NCI-H1092 treated with DMSO at 0.1 percent for 48 hours (cell line): ENCODE results near the gene TMSB10.
"Not testable (repeated sequence)": the region's sequence is repeated elsewhere in the genome, so short reads cannot be mapped to it uniquely, and the experiment has no call there.

Source experiments
- DNase-seq: peaks from one replicate; lab custom pipeline; 2025; lab: John Stamatoyannopoulos, UW

Gene TMSB10

DNA sequence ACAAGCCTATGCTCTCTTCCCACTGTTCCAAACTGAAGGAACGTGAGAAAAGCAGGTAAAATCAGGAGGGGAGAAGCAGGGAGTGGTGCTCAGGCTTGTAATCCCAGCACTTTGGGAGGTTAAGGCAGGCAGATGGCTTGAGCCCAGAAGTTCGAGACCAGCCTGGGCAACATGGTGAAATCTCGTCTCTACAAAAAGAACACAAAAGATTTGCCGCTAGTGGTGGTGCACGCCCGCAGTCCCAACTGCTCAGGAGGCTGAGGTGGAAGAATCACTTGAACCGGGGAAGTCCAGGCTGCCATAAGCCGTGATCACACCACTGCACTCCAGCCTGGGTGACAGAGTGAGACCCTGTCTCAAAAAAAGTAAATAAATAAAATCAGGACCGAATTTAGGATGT is 1.3 kb upstream of the TMSB10 start:
- DNase-seq: no peak

DNA sequence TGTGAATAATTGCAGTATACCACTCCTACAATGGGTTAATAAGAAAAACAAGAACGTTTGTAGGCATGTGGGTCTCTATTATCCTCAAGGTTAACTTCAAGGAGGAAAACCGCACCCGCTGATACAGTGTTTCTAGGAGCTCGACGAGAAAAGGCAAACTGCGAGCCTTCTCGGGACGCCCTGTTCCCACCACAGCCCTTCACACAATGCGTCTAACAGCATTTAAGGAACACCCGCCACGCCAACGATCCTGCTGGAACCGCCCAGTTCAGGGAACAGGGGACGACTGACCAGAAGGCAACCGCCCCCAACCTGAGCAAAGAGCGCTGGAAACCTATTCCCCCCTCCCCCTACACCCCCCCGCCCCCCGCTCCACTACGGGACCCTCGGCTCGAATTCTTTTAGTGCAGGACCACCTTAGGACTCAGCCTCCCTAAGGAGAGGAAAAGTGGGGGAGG is 710 bp upstream of the TMSB10 start:
- DNase-seq: no peak

DNA sequence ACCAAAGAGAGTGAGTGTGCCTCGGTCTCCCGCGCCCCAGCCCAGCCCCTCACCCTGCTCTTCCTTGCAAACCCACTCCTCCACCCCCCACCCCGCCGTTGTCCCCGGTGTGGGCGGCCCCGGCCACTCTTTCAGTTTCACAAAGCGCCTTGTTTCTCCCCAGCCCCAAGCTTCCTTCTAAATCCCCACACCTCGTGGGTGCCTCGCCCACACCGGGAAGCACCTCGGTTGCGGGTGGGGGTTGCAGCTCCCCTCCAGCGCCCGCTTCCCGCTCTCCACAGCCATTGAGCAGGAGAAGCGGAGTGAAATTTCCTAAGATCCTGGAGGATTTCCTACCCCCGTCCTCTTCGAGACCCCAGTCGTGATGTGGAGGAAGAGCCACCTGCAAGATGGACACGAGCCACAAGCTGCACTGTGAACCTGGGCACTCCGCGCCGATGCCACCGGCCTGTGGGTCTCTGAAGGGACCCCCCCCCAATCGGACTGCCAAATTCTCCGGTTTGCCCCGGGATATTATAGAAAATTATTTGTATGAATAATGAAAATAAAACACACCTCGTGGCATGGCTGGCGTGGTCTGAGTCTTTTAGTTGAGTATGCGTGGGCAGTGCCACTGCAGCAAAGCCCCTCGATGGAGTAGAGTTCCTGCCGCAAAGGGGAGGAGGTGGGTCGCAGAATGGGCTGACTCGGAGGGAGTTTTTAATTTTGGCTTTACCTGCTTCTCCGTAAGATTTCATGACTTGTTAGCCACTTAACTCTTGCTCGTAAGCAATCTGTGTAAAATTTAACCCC is 848 bp downstream of the TMSB10 start:
- no peak for DNase-seq

DNA sequence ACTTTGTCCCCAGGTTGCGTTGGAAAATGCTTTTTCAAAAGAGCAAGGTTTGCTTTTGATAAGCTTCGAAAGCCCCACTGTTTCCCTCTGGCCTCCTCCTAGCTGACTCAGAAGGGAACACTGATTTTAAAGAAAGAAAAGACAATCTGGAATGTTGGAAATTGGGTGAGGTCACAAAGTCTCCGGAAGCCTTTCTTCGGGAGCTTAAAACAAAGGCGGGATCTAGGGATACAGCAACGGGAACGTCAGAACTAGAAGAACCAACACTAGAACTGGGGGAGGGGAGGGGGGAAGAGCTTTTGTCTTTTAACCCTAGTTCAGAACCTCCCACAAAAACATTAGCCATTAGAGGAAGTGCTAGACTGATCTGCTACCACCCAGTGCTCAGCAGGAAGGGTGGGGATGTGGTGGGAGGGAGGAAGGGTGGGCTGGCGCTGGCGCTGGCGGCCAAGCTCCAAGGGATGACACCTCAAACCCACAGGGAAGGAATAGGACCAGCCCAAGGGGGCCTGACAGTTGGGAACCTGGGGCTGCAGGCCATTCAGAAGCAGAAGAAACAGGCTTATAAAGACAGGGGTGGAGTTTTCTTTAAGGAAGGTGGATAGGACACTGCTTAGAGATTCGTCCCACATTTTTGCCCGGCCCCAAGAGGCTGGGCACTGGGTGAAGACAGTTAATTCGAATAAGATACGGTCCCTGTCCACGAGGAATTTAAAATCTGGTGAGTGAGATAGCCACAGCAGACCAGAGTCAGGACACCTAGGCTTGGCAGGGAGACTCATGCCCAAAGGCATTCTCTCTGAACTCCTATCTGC is 1.7 kb downstream of the TMSB10 start:
- DNase-seq: no peak

DNA sequence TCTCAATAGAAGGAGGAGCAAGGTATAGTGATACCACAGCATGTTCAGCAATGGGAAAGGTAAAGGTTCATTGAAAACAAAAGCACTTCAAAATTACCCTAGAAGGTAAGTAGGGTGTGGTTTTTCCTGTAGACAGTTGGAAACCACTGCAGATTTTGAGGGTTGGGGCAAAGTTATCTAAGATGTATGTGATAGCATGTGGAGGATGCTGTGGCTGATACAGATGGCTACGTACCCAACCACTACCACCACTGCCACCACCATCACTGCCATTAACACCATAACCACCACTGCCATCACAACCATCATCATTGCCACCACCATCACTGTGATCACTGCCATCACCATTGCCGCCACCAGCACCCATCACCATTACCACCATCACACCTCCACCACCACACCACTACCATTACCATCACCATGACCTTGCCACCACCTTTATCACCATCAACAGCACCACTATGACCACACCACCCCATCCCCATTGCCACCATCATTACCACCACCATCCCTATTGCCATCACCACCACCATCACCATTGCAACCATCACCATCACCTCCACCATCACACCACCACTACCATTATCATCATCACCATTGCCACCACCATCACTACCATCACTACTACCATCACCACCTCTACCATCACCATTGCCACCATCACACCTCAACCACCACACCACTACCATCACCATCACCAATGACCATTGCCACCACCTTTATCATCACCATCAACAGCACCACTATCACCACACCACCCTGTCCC is 3.7 kb downstream of the TMSB10 start:
- no peak for DNase-seq

DNA sequence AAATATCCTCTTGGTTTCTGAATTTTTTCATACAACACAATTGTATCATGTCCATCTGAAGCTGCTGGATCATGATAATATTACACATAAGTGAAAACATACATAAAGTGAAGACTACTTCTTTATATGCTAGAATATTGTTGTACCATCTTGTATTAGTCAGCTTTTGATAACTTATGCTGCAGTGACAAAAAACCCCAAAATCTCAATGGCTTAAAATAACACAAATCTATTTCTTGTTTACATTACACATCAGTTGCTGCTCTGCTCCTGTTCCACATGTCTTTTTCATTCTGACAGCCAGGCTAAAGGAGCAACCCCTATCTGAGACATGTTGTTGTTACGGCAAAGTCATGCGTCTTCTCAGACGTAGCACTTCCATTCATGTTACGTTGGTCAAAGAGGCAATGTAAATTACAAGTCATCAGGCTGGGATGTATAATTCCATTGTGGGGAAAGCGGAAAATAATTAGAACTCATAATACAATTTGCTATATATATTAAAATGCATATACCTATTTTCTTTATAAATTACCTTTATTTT is 5.8 kb downstream of the TMSB10 start:
- no peak for DNase-seq

DNA sequence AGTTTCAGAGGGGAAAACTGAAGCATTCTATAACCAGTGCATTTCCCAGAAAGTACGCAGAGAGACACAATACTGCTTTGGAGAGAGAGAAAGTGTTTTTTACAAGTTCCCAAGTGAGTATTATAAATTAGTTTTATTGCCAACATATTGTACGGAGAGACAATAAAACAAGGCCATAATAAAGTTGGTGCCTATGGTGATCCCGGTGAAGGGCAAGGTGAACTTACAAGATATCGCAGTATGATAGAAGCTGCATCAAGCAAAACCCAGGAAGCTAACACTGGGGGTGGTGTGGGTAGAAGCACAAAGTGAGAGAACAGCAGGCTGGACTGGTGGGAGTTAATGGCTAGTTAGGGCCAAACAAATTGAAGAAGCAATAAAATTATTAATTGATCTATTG is 7.5 kb downstream of the TMSB10 start:
- DNase-seq: no peak

DNA sequence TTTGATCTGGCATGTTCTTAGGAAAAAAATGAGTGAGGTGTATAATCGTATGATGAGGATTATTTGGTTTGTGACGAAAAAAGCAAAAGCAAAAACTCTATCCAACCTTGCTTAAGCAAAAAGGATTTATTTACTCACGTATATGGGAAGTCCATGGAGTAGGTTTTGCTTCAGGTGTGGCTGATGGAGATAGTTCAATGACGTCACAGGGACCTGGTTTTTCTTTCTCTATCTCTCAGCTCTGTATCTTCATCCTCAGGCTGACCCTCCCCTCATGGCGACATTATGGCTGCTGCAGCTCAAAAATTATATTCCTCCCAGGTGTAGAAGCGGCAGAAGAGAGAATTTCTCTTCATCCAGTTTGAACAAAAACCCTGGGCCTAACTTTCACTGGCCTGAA is 8.9 kb downstream of the TMSB10 start:
- DNase-seq: no peak

DNA sequence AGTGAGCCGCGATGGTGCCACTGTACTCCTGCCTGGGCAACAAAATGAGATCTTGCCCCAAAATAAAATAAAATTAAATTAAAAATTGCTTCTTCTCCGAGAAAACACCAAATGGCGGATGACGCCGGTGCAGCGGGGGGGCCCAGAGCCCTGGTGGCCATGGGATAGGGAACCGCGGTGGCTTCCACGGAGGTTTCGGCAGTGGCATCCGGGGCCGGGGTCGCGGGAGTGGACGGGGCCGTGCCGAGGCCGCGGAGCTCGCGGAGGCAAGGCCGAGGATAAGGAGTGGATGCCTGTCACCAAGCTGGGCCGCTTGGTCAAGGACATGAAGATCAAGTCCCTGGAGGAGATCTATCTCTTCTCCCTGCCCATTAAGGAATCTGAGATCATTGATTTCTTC is 10.2 kb downstream of the TMSB10 start:
- DNase-seq: not testable (repeated sequence)

DNA sequence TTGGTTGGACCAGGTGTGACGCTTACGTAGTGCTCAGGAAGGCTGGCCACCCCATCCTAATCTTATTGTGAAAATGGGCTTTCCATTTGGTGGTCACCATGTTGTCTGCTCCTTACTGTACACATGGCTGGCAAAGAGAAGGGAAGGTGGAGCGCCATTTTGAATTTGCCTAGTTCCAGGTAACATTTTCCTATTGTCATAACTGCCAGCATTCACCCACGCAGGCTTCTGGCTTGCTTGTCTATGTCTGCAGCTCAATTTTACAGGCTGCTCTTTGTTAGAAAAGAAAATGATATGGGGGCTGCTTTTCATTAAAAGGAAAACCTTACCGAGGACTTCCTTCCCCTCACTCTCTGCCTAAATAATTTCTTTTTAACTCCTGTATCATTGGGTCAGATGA is 12.4 kb downstream of the TMSB10 start:
- not testable (repeated sequence) for DNase-seq

DNA sequence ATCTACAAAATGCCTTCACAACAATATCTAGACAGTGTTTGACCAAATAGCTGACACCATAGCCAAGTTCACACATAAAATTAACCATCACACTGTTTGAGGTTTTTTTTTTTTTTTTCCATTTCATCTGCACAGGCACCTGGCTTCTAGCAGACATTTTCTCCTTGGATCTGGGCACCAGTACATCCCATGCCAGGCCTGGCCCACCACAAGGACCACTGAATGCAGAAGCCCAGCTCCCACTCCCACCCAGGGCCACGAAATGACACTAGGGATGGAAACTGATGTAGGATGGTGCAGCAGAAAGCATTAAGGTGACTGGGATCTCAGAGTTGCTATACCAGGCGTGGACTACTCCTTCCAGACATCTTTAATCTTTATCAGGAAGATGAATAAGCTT is 13.0 kb downstream of the TMSB10 start:
- no peak for DNase-seq

DNA sequence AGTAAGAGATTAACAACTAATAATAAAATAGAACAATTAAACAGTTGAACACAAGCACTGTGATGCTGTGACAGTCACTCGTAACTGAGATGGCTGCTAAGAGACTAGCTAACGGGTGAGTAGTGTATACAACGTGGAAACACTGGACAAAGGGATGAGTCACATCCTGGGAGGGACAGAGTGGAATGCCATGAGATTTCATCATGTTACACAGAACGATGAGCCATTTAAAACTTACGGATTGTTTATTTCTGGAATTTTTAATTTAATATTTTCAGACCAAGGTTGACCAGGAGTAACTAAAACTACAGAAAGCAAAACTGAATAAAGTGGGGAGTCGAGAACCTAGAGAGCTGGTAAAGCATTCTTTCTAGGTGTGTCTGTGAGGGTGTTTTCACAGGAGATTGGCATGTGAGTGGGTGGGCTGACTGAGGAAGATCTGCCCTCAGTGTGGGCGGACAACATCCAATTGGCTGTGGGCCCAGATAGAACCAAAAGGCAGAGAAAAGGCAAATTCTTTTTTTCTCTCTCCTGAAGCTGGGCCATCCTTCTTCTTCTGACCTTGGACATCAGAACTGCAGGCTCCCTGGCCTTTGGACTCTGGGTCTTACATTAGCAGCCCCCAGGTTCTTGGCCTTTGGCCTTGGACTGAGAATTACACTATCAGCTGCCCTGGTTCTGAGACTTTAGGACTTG is 14.6 kb downstream of the TMSB10 start:
- DNase-seq: no peak

DNA sequence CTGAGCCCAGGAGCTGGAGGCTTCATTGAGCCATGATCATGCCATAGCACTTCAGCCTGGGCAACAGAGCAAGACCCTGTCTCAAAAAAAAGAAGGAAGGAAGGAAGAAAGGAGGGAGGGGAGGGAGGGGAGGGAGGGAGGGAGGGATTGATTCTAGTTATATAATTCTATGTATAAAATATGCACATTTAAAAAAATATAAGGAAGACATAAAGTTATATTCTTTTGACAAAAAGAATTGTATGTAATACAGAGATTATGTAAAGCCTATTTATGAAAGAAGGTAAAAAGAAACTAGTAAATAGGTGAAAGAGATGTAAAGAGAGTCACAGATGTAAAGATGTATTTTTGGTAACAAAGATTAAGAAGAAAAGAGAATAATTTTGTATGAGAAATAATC is 17.6 kb downstream of the TMSB10 start:
- DNase-seq: no peak

DNA sequence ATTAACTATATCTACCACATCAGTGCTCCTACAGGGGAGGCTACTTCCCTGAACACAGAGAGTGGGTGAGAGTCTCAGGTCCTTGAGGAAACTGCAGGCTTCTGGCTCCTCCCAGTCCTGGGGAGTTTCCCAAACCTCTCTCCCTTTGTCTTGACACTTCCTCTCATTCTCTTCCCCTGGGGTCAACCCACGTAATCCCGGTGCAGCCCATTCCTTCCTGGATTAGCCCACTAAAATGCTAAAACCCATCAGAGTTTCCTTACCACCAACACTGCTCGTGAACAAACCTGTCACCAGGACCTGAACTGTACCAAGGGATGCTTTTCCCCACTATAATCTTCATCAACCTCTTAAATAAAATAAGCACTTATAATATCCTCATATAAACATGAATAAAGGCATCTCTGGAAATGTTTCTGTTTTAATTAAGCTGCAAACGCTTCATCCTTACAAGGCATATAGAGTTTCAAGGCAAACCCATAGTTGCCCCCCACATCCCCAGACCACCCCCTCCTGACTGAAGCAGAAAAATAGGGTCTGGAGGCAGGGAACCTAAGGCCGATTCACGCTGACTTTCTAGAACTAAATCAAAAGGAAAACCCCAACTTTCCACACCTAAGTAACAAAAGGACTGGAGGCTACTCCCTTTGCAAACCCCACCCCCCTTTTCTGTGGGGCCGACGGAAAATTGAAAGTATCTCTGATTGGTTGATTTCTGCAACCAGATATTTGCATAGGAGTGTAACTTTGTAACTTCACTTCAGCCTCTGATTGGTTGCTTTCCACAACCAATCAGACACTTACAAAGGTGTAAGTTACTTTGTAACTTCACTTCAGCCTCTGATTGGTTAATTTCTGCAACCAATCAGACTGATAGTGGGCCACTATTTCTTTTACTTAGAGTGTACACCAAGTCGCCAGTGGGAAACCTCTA is 19.0 kb downstream of the TMSB10 start:
- DNase-seq: no peak

DNA sequence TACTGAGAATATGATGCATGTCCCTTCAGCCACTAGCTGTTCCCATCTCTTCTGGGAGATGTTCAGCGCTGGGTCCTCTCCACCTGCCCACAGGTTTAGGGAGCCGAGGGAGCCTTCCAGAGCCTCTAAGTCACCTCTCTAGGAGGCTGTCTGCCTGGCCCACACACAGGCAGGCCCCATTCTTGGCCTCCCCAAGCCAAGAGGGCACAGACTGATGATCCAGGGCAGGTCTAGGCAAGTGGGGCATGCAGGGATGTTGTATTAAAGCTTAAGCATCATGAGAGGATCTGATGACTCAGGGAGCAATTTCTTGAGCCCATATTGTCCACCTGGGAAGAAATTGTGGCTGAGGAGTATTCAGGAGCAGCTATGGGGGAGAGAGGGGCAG is 19.9 kb downstream of the TMSB10 start:
- no peak for DNase-seq

DNA sequence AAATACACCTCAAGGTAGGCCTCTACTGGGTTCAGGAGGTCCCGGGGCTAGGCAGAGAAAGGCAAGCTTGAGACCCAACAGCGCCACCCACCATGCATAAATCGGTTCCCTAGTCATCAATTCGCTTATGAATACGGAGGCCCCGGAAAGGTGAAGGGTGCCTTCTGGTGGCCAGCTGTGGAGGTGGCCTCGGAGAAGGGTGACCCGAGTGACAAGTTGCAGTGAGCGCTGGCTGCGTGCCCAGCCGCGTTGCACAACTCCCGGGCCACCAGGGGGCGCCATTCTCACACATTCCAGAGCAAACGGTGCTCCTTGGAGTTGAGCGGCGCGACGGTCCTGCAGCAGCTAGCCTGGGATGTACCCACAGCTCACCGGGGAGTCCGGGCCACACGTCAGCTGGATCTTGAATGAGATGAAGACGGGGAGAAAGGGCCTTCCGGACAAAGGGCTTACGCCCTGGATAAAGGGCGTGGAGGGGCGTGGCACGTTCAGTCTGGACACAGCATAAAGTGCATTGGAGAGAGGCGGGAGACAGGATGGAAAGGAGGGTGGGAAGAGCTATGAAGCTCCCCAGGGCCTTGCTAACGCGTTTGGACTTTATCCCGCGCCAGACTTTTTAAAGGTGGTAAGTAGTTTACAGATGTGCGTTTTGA is 20.4 kb downstream of the TMSB10 start:
- peak; percentile 81 for DNase-seq

DNA sequence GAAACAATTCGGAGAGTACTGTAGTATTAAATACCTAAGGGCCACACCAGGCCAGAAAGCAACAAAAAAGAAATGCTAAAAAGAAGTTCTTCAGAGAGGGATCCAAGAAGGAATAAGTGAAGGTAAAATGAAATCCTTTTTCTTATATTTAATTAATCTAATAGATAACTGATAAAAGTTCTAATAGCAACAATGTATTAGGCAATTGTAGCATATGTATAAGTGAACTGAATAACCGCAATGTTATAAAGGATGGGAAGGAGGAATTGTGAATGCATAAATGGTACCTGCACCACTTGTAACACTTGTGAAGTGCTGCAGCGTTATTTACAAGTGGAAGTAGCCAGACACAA is 21.8 kb downstream of the TMSB10 start:
- DNase-seq: no peak

DNA sequence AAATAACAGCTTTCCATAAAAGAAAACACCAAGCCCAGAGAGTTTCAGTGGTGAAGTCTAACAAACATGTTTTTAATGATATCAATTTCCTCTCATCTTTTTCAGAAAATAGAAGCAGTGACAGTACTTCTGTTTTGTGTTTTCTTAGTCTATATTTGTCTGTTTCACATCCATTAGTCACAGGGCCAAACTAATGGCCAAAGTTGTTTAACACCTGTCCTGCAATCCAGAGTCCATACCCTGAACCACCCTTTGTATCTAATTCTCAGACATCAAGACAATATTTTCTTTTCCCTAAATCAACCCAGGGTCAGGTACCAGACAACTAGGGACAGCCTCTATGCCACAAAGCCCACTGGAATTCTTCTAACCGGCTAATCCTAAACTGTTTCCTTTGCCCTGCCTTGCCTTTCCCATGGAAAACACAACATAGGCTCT is 25.9 kb downstream of the TMSB10 start:
- DNase-seq: no peak

DNA sequence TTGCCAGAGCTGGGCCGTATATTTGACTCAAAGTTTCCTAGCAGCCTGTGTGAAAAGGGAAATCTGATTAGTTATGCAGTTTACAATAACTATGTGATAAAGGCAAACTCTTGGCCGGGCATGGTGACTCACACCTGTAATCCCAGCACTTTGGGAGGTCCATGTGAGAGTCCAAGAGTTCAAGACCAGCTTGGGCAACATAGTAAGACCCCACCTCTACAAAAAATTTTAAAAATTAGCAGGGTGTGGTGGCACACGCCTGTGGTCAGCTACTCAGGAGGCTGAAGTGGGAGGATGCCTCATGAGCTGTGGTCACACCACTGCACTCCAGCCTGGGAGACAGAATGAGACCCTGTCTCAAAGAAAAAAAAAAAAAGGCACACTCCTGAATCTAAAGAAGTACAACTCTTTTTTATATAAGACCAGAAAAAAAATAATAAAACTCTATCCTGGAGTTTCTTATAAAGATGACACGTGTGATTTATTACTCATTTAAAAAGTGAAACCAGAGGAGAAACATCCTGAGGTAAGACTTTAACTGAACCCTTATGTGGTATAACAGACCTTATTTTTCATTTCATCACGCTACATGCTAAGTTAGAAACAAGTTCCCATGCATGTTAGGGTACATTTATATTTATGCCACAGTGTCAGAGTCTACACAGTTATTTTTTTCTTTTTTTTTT is 32.9 kb downstream of the TMSB10 start:
- no peak for DNase-seq
